K562 (cell line): ENCODE data around the gene TMEM222. TPM values are rescaled to one million over a fixed set of nuclear protein-coding genes. Genes with fewer than 3 reads are reported as not detected.

Source experiments
- ATAC-seq: fragments of 200-7000 bp; cut with Tn5 transposase; 3 replicates; pipeline ENCODE4 v1.9.1; 2020; ENCODE audit warnings: moderate library complexity
- Bru-seq: library from RNA; stranded (reverse); fragments of 400-500 nt; gene quantifications from one replicate; lab custom pipeline; 2021; lab: Mats Ljungman, UMichigan
- BruChase-seq, 2 experiments: library from RNA; stranded (reverse); fragments of 400-500 nt; gene quantifications; one replicate each; lab custom pipeline; 2021; lab: Mats Ljungman, UMichigan
- BruUV-seq: library from RNA; stranded (reverse); fragments of 400-500 nt; replicated peaks from 2 replicates; lab custom pipeline; 2021; lab: Mats Ljungman, UMichigan
- CTCF ChIA-PET: fragments of 300-600 bp; formaldehyde crosslinking; extraction: SDS; loops from one replicate; lab custom pipeline; 2021; ENCODE audit warnings: low intra/inter-chr PET ratio; lab: Yijun Ruan, JAX
- POLR2A ChIA-PET: fragments of 300-600, 350-650 bp; sonication (Branson Sonifier 250); formaldehyde crosslinking; extraction: SDS; loops from one replicate; lab custom pipeline; 2021; ENCODE audit warnings: antibody characterized with exemption, inconsistent platforms; lab: Yijun Ruan, JAX
- DNase-seq, 4 experiments: peaks; one replicate each; pipeline versions ENCODE4 v3.0.0 to v3.0.0-alpha.2; 2011 to 2018; ENCODE audit warnings: low spot score in 3 of 4, mixed read lengths in 3 of 4; ENCODE audit errors: extremely low read depth in 1 of 4
- FAIRE-seq: peaks from 2 replicates; lab custom pipeline; 2011; peaks lifted over from hg19 to GRCh38; lab: Jason Lieb, UNC
- H2AFZ ChIP-seq: 2 replicates; pipeline ENCODE4 v1.6.0; 2011; ENCODE audit warnings: low read depth, low read length, control low read depth, inconsistent platforms
- H3K27ac ChIP-seq: fragments of 200-600 bp; 3 replicates; pipeline ENCODE4 v1.8.0; 2011; ENCODE audit warnings: low read depth, mild to moderate bottlenecking, control low read depth, inconsistent platforms, low read length, moderate library complexity, mixed read lengths; ENCODE audit errors: extremely low read depth
- H3K27me3 ChIP-seq, 2 experiments: fragments of 300-600 bp in 1 of 2; 2 replicates in 1 of 2; 3 replicates in 1 of 2; pipeline versions ENCODE4 v1.6.0 to v1.8.0; 2011; ENCODE audit warnings: inconsistent platforms in 2 of 2, low read length in 2 of 2, mild to moderate bottlenecking in 1 of 2, mixed read lengths in 1 of 2, moderate library complexity in 1 of 2; ENCODE audit not compliant: control insufficient read depth in 2 of 2, insufficient read depth in 2 of 2
- H3K36me3 ChIP-seq: fragments of 300-600 bp; 3 replicates; pipeline ENCODE4 v1.8.0; 2011; ENCODE audit warnings: mild to moderate bottlenecking, low read length, inconsistent platforms; ENCODE audit not compliant: control insufficient read depth, insufficient read depth
- H3K4me1 ChIP-seq, 2 experiments: fragments of 200-600 bp in 1 of 2; replicated peaks in 1 of 2; 2 replicates in 1 of 2; 3 replicates in 1 of 2; pipeline versions ENCODE4 v1.5.1 to v1.8.0; 2011; ENCODE audit warnings: inconsistent platforms in 2 of 2, low read length in 2 of 2, mild to moderate bottlenecking in 1 of 2, mixed read lengths in 1 of 2, moderate library complexity in 1 of 2; ENCODE audit not compliant: control insufficient read depth in 2 of 2, insufficient read depth in 2 of 2
- H3K4me2 ChIP-seq: 2 replicates; pipeline ENCODE4 v1.6.1; 2011; ENCODE audit warnings: low read length, control low read depth, inconsistent platforms, mixed read lengths; ENCODE audit not compliant: insufficient read depth
- H3K4me3 ChIP-seq: fragments of 200-600 bp; sonication (generic), shearing (Covaris generic); 2 replicates; pipeline ENCODE4 v1.5.1; 2016; ENCODE audit warnings: control low read depth, inconsistent platforms
- H3K79me2 ChIP-seq: fragments of 200-600 bp; 3 replicates; pipeline ENCODE4 v1.8.0; 2011; ENCODE audit warnings: low read length, inconsistent platforms; ENCODE audit not compliant: control insufficient read depth, insufficient read depth
- H3K9ac ChIP-seq, 2 experiments: 2 replicates each; pipeline versions ENCODE4 v1.6.0 to v1.6.1; 2011; ENCODE audit warnings: low read depth in 2 of 2, low read length in 2 of 2, control low read depth in 1 of 2, inconsistent platforms in 1 of 2, mild to moderate bottlenecking in 1 of 2, mixed read lengths in 1 of 2; ENCODE audit not compliant: insufficient read depth in 1 of 2
- H3K9me1 ChIP-seq: one replicate; pipeline ENCODE4 v1.6.0; 2011; ENCODE audit warnings: inconsistent platforms, mild to moderate bottlenecking, low read length, moderate library complexity; ENCODE audit not compliant: control insufficient read depth, insufficient read depth
- H3K9me3 ChIP-seq: replicated peaks from 2 replicates; pipeline ENCODE4 v1.5.1; 2011; ENCODE audit warnings: low read depth, low read length, inconsistent platforms; ENCODE audit not compliant: control insufficient read depth, insufficient read depth
- H4K20me1 ChIP-seq: replicated peaks from 2 replicates; pipeline ENCODE4 v1.6.1; 2011; ENCODE audit warnings: low read length, inconsistent platforms, mixed read lengths; ENCODE audit not compliant: control insufficient read depth, insufficient read depth
- ILF3 ChIP-seq: fragments of 450-650 bp; IDR thresholded peaks from 2 replicates; pipeline ENCODE4 v1.6.1; 2018; ENCODE audit warnings: antibody characterized with exemption, mild to moderate bottlenecking, moderate library complexity, borderline replicate concordance
- NFE2 ChIP-seq: IDR thresholded peaks from 2 replicates; pipeline ENCODE4 v1.6.1; 2014; ENCODE audit warnings: antibody characterized with exemption, low read depth
- RNF2 ChIP-seq: sonication (generic); IDR thresholded peaks from 2 replicates; pipeline ENCODE4 v1.6.1; 2016
- SMC3 ChIP-seq: conservative IDR thresholded peaks from 2 replicates; pipeline ENCODE4 v1.6.1; 2011; ENCODE audit warnings: low read depth, low read length, improper control_type of control experiment; ENCODE audit not compliant: insufficient read depth
- WHSC1 ChIP-seq: IDR thresholded peaks from one replicate; pipeline ENCODE4 v1.6.1; 2012; ENCODE audit warnings: low read length, control low read depth, inconsistent platforms
- ZNF12 ChIP-seq: sonication (generic); formaldehyde crosslinking; IDR thresholded peaks from 2 replicates; pipeline ENCODE4 v1.4.0; 2020; ENCODE audit warnings: mild to moderate bottlenecking, missing genetic modification reagents
- ZNF174 ChIP-seq: fragments of 250-450 bp; sonication (Bioruptor Pico); IDR thresholded peaks from 2 replicates; pipeline ENCODE4 v1.4.0; 2020; ENCODE audit warnings: mild to moderate bottlenecking
- ZNF766 ChIP-seq: fragments of 200-800 bp; sonication (Bioruptor generic); conservative IDR thresholded peaks from 2 replicates; pipeline ENCODE4 v1.6.1; 2016; ENCODE audit warnings: missing genetic modification characterization, missing compliant biosample characterization
- WGBS: fragments of 100-300 bp; shearing (Covaris generic); methylation state at CpG from one replicate; pipeline ENCODE4 v1.1.6; 2016; ENCODE audit warnings: low coverage, mixed read lengths; ENCODE audit not compliant: insufficient coverage; ENCODE audit errors: missing lambda C conversion rate; 5-methylcytosine and 5-hydroxymethylcytosine counted together
- in situ Hi-C: fragments of 300-500 bp; cut with MboI; formaldehyde crosslinking; loops from 4 replicates; pipeline ENCODE4 v1.15.0; 2018; ENCODE audit warnings: inconsistent platforms, mixed read lengths
- intact Hi-C: fragments of 100-400 bp; cut with micrococcal nuclease; formaldehyde crosslinking; loops from 2 replicates; pipeline ENCODE4 v1.14.2; 2022
- long read RNA-seq, 3 experiments: library from polyadenylated mRNA in 2 of 3; library from RNA in 1 of 3; unstranded in 2 of 3; stranded (forward) in 1 of 3; transcript quantifications; one replicate each; pipeline ENCODE4 v2.0.0, GENCODE V29; 2019 to 2022
- polyA minus RNA-seq, 3 experiments: library from RNA; depleted of rRNA, polyadenylated mRNA; stranded (reverse); fragments of >200 nt; gene quantifications; 2 replicates each; pipeline ENCODE4 v1.2.3, GENCODE V29; 2011
- polyA plus RNA-seq, 8 experiments: library from polyadenylated mRNA; depleted of rRNA in 4 of 8; stranded (reverse) in 5 of 8; unstranded in 3 of 8; fragments of >200 nt; fragmentation: Nextera tagmentation in 2 of 8; fragmentation: Illumina TruSeq in 1 of 8; extraction: Ambion mirVana in 2 of 8; extraction: Trizol in 1 of 8; gene quantifications; 2 replicates each; pipeline versions ENCODE4 v1.2.1 to v1.2.3, GENCODE V29; 2011 to 2014; ENCODE audit warnings: inconsistent platforms in 1 of 8, missing spikeins in 1 of 8
- total RNA-seq, 7 experiments: library from RNA; depleted of rRNA in 6 of 7; stranded (reverse); fragments of >200 nt in 6 of 7; fragmentation: Illumina TruSeq in 2 of 7; extraction: Trizol in 2 of 7; gene quantifications; 2 replicates each; pipeline versions ENCODE4 v1.2.1 to v1.2.3, GENCODE V29; 2011 to 2021; ENCODE audit warnings: low replicate concordance in 1 of 7
- TF ChIP-seq, protein P1 (sequence below): IDR thresholded peaks from 2 replicates; pipeline ENCODE4 v1.6.1; 2016; ENCODE audit warnings: missing genetic modification characterization, missing compliant biosample characterization

TMEM222 gene
- 41.9 and 115 TPM in 2 replicates for total RNA-seq (2011; cell fraction: chromatin; rRNA removed; ENCODE audit: low replicate concordance)
- total RNA-seq (2011; cell fraction: nucleolus; rRNA removed) = 97.1 and 98.7 TPM in 2 replicates
- 77.9 and 90.1 TPM in 2 replicates for total RNA-seq (2011; cell fraction: nucleoplasm; rRNA removed)
- total RNA-seq (2014; rRNA removed) (36.0 and 43.6 TPM in 2 replicates), total RNA-seq (2014; rRNA removed; fragmentation: Illumina TruSeq; extraction: Trizol) (10.6 and 15.9 TPM in 2 replicates), total RNA-seq (2015; rRNA removed; fragmentation: Illumina TruSeq; extraction: Trizol) (32.4 and 32.8 TPM in 2 replicates), total RNA-seq (2021) (42.5 and 46.9 TPM in 2 replicates), polyA plus RNA-seq (2011; rRNA removed) (32.2 and 51.8 TPM in 2 replicates), polyA plus RNA-seq (2014; fragmentation: Illumina TruSeq; extraction: Trizol) (48.0 and 57.0 TPM in 2 replicates), polyA plus RNA-seq (2014; fragmentation: Nextera tagmentation; extraction: Ambion mirVana) (10 to 100 TPM in 1 of 2 experiments, 1 to 10 TPM in 1; 6.9 to 14.4 TPM), polyA plus RNA-seq (2014; rRNA removed) (42.4 and 43.5 TPM in 2 replicates), polyA minus RNA-seq (2011; rRNA and poly(A)+ RNA removed) (21.8 and 30.9 TPM in 2 replicates), Bru-seq, nascent RNA (percentile 92 among the genes with signal in this experiment), BruChase-seq, experiment 1, labeled RNA remaining after a 2-hour chase (percentile 91 among the genes with signal in this experiment), BruChase-seq, experiment 2, labeled RNA remaining after a 6-hour chase (percentile 91 among the genes with signal in this experiment)
- 53.0 and 80.5 TPM in 2 replicates for polyA plus RNA-seq (2011; cell fraction: cytosol; rRNA removed)
- 111 and 157 TPM in 2 replicates for polyA plus RNA-seq (2011; cell fraction: nucleus; rRNA removed)
- 43.9 and 66.2 TPM in 2 replicates for polyA plus RNA-seq (2012)
- 26.1 and 32.0 TPM in 2 replicates for polyA minus RNA-seq (2011; cell fraction: cytosol; rRNA and poly(A)+ RNA removed)
- polyA minus RNA-seq (2011; cell fraction: nucleus; rRNA and poly(A)+ RNA removed) = 24.6 and 35.5 TPM in 2 replicates
- long read RNA-seq, experiment 1, transcript TMEM222-206 (3 exons, 2,861 nt) = minor isoform, 5 of 125 reads
- long read RNA-seq, experiment 1, transcript TMEM222-211 (6 exons, 1,613 nt) = major isoform, 56 of 125 reads
- long read RNA-seq, experiment 1, transcript TMEM222-202 (7 exons, 1,665 nt) = minor isoform, 7 of 125 reads
- long read RNA-seq, experiment 1, partial matches to known transcripts = 41 of 125 reads
- long read RNA-seq, experiment 1, other reads (novel, unspliced or antisense) = 10 of 125 reads
- long read RNA-seq, experiment 2, transcript TMEM222-202 (7 exons, 1,665 nt) = minor isoform, 5 of 78 reads
- long read RNA-seq, experiment 2, transcript TMEM222-211 (6 exons, 1,613 nt) = major isoform, 50 of 78 reads
- long read RNA-seq, experiment 2, partial matches to known transcripts = 2 of 78 reads
- long read RNA-seq, experiment 2, other reads (novel, unspliced or antisense) = 20 of 78 reads
- long read RNA-seq, experiment 3, transcript TMEM222-211 (6 exons, 1,613 nt) = major isoform, 32 of 39 reads
- long read RNA-seq, experiment 3, partial matches to known transcripts = 0 of 39 reads
- long read RNA-seq, experiment 3, other reads (novel, unspliced or antisense) = 6 of 39 reads

GRCh38 chr1:27321813-27322568, at the start of gene TMEM222:
Gene TMEM222 (plus strand): TSS chr1:27322163. CDS start chr1:27322198, 35 bp downstream.
- H3K9me1 ChIP-seq = no peaks in the 10 kb centered on the region
- H3K79me2 ChIP-seq = peaks cover 49% of the 10 kb centered on the region
- H3K27me3 ChIP-seq = no peaks in the 10 kb centered on the region
- H3K4me2 ChIP-seq = peak within 1 kb of the TSS; percentile 99
- H2AFZ ChIP-seq = peak within 1 kb of the TSS; percentile 100
- peaks cover 12 to 13% of the 10 kb centered on the region in 2 experiments for H3K4me1 ChIP-seq
- ATAC-seq (peak; percentile 98), FAIRE-seq (peak; percentile 69), DNase-seq (peak; percentile 98 to 99 (median 98))
- H3K9me3 ChIP-seq = no peaks in the 10 kb centered on the region
- peak within 1 kb of the TSS; percentile 93 for H3K27ac ChIP-seq
- H3K4me3 ChIP-seq = peak within 1 kb of the TSS; percentile 79
- POLR2A ChIA-PET = interaction anchor here (0.5 to 3.1 kb wide), 6 partner anchors 11 to 168 kb away, joined by 3 to 23 read pairs (median 6); partner anchors contain the start of genes MAP3K6 and SLC9A1
- H4K20me1 ChIP-seq = no peaks in the 10 kb centered on the region; the same call in 1 of the 2 replicates
- in situ Hi-C loops (no loop called here), intact Hi-C loops (no loop called here)
- H3K9ac ChIP-seq = peak within 1 kb of the TSS; percentile 95 to 97
- 1% methylated on average over 45 of the region's 67 CpGs for WGBS
- CTCF ChIA-PET = interaction anchor here (0.6 kb wide), 2 partner anchors 44 to 273 kb away, joined by 4 to 5 read pairs; no protein-coding TSS in a partner anchor
- peaks cover 38% of the 10 kb centered on the region for H3K36me3 ChIP-seq
- BruUV-seq = no TSS peak
- no peak for TF ChIP-seq ZNF766
- no peak; the same call in 1 of the 2 replicates for TF ChIP-seq NFE2
- no peak for TF ChIP-seq WHSC1
- no peak for TF ChIP-seq ILF3
- TF ChIP-seq ZNF174 = no peak
- peak; percentile 26; the same call in 1 of the 2 replicates for TF ChIP-seq SMC3
- TF ChIP-seq, protein P1, sequence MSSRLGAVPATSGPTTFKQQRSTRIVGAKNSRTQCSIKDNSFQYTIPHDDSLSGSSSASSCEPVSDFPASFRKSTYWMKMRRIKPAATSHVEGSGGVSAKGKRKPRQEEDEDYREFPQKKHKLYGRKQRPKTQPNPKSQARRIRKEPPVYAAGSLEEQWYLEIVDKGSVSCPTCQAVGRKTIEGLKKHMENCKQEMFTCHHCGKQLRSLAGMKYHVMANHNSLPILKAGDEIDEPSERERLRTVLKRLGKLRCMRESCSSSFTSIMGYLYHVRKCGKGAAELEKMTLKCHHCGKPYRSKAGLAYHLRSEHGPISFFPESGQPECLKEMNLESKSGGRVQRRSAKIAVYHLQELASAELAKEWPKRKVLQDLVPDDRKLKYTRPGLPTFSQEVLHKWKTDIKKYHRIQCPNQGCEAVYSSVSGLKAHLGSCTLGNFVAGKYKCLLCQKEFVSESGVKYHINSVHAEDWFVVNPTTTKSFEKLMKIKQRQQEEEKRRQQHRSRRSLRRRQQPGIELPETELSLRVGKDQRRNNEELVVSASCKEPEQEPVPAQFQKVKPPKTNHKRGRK (tag) = no peak
- peak; percentile 85; the same call in 1 of the 2 replicates for TF ChIP-seq RNF2
- no peak for TF ChIP-seq ZNF12 (CRISPR knock-in tag)
